Caco-2 (cell line): ENCODE measurements around the gene TRIP13. TPM values are rescaled to one million over a fixed set of nuclear protein-coding genes. Genes with fewer than 3 reads are reported as not detected.
A peak's percentile ranks its signal among the peaks of the same experiment; 100 is the strongest.

Experiments used
- BruUV-seq: library from RNA; stranded (reverse); fragments of 400-500 nt; replicated peaks from 2 replicates; lab custom pipeline; 2021; lab: Mats Ljungman, UMichigan
- CTCF ChIA-PET: fragments of 300-600 bp; sonication (Branson Sonifier 250); formaldehyde crosslinking; loops from one replicate; lab custom pipeline; 2022; ENCODE audit warnings: antibody characterized with exemption; lab: Charles Lee
- POLR2A ChIA-PET: fragments of 300-600 bp; sonication (Branson Sonifier 250); formaldehyde crosslinking; loops from one replicate; lab custom pipeline; 2022; ENCODE audit warnings: antibody characterized with exemption; lab: Charles Lee
- DNase-seq, 2 experiments: peaks; one replicate each; pipeline versions ENCODE4 v3.0.0 to v3.0.0-alpha.2; 2020 to 2022
- H3K27me3 ChIP-seq: replicated peaks from 2 replicates; pipeline ENCODE4 v1.6.0; 2011; ENCODE audit warnings: low read length; ENCODE audit not compliant: control insufficient read depth, insufficient read depth
- H3K36me3 ChIP-seq: 2 replicates; pipeline ENCODE4 v1.5.1; 2011; ENCODE audit warnings: low read length; ENCODE audit not compliant: control insufficient read depth, insufficient read depth
- H3K4me1 ChIP-seq: fragments of 250-450 bp; sonication (Bioruptor Pico); 2 replicates; pipeline ENCODE4 v1.5.1; 2020; ENCODE audit warnings: mild to moderate bottlenecking
- H3K4me3 ChIP-seq: 2 replicates; pipeline ENCODE4 v1.5.1; 2011; ENCODE audit warnings: low read depth, mild to moderate bottlenecking, control low read depth, low read length
- H3K9me3 ChIP-seq: fragments of 250-450 bp; sonication (Bioruptor Pico); 2 replicates; pipeline ENCODE4 v1.5.1; 2020; ENCODE audit warnings: mild to moderate bottlenecking, moderate library complexity
- H3K27ac Mint-ChIP-seq: one replicate; pipeline ENCODE4 v1.8.0; 2022; ENCODE audit warnings: mixed read lengths; ENCODE audit not compliant: unreplicated experiment
- H3K27me3 Mint-ChIP-seq: one replicate; pipeline ENCODE4 v1.8.0; 2022; ENCODE audit warnings: mixed read lengths; ENCODE audit not compliant: insufficient read depth, unreplicated experiment
- H3K36me3 Mint-ChIP-seq: one replicate; pipeline ENCODE4 v1.8.0; 2022; ENCODE audit warnings: mild to moderate bottlenecking, mixed read lengths; ENCODE audit not compliant: insufficient read depth, unreplicated experiment
- H3K4me1 Mint-ChIP-seq: one replicate; pipeline ENCODE4 v1.8.0; 2022; ENCODE audit warnings: low read depth, mixed read lengths; ENCODE audit not compliant: unreplicated experiment
- H3K4me3 Mint-ChIP-seq: one replicate; pipeline ENCODE4 v1.8.0; 2022; ENCODE audit warnings: mild to moderate bottlenecking, moderate library complexity, mixed read lengths; ENCODE audit not compliant: unreplicated experiment
- H3K9me3 Mint-ChIP-seq: one replicate; pipeline ENCODE4 v1.8.0; 2022; ENCODE audit warnings: mixed read lengths; ENCODE audit not compliant: unreplicated experiment
- CTCF ChIP-seq, 2 experiments: fragments of 200-600 bp in 1 of 2; IDR thresholded peaks; 1 replicate in 1 of 2; 2 replicates in 1 of 2; pipeline versions ENCODE4 v1.5.1 to v1.8.0; 2011 to 2022; ENCODE audit warnings: antibody characterized with exemption in 1 of 2, control low read depth in 1 of 2, inconsistent platforms in 1 of 2, low read depth in 1 of 2, low read length in 1 of 2, mild to moderate bottlenecking in 1 of 2, moderate library complexity in 1 of 2; ENCODE audit not compliant: insufficient read depth in 1 of 2, severe bottlenecking in 1 of 2, unreplicated experiment in 1 of 2
- intact Hi-C: fragments of 100-400 bp; cut with micrococcal nuclease; formaldehyde crosslinking; loops from one replicate; pipeline ENCODE4 v1.10.0; 2022; ENCODE audit not compliant: unreplicated experiment
- total RNA-seq: library from RNA; stranded (reverse); gene quantifications from 2 replicates; pipeline ENCODE4 v1.2.3, GENCODE V29; 2022

TRIP13 gene
- total RNA-seq, 1 experiment from 2014 or later = 42.5 TPM

GRCh38 chr5:965604-966344, 73.1 kb downstream of the TRIP13 start:
- Mint-ChIP-seq H3K27ac (no peak overlapping the region), H3K4me1 (peaks cover 9% of the 10 kb centered on the region), H3K27me3 (peaks cover 17% of the 10 kb centered on the region), H3K36me3 (no peaks in the 10 kb centered on the region), H3K4me3 (no peak overlapping the region), H3K9me3 (peaks cover under 1% of the 10 kb centered on the region)
- BruUV-seq = no TSS peak
- intact Hi-C loops = no loop called here
- TF ChIP-seq CTCF (IDR thresholded peaks at IDR 0.05; ENCODE audit: insufficient read depth in 1 of 2, low read depth in 1 of 2, low read length in 1 of 2, severe bottlenecking in 1 of 2, unreplicated experiment in 1 of 2) = no peak
- no peak overlapping the region for H3K4me3 ChIP-seq
- peak in 1 of 2 experiments; percentile 1 for DNase-seq
- no peaks in the 10 kb centered on the region for H3K36me3 ChIP-seq
- no peaks in the 10 kb centered on the region for H3K9me3 ChIP-seq
- H3K4me1 ChIP-seq = no peaks in the 10 kb centered on the region
- CTCF ChIA-PET = no interaction called here
- H3K27me3 ChIP-seq = no peaks in the 10 kb centered on the region; the same call in 1 of the 2 replicates
- POLR2A ChIA-PET = no interaction called here

- ChIA-PET POLR2A (no interaction called here), CTCF (no interaction called here)
- H3K27me3 ChIP-seq = no peaks in the 10 kb centered on the region; the same call in 1 of the 2 replicates
- intact Hi-C loops = no loop called here
- Mint-ChIP-seq H3K4me1 (peaks cover 5% of the 10 kb centered on the region), H3K36me3 (no peaks in the 10 kb centered on the region), H3K27ac (no peak overlapping the region), H3K4me3 (no peak overlapping the region), H3K9me3 (peaks cover 6% of the 10 kb centered on the region), H3K27me3 (peaks cover 23% of the 10 kb centered on the region)
- no peak for TF ChIP-seq CTCF (IDR thresholded peaks at IDR 0.05; ENCODE audit: insufficient read depth in 1 of 2, low read depth in 1 of 2, low read length in 1 of 2, severe bottlenecking in 1 of 2, unreplicated experiment in 1 of 2)
- no peaks in the 10 kb centered on the region for H3K36me3 ChIP-seq
- H3K4me3 ChIP-seq = no peak overlapping the region
- no peaks in the 10 kb centered on the region for H3K4me1 ChIP-seq
- BruUV-seq = no TSS peak
- H3K9me3 ChIP-seq = no peaks in the 10 kb centered on the region
- DNase-seq = no peak
Measured at GRCh38 chr5:966345-966710, 73.6 kb downstream of the TRIP13 start.

GRCh38 chr5:966941-967340, 74.3 kb downstream of the TRIP13 start:
- no peak for DNase-seq
- Mint-ChIP-seq H3K4me3 (no peak overlapping the region), H3K9me3 (peaks cover 10% of the 10 kb centered on the region), H3K27ac (no peak overlapping the region), H3K27me3 (peaks cover 23% of the 10 kb centered on the region), H3K4me1 (peaks cover 5% of the 10 kb centered on the region), H3K36me3 (no peaks in the 10 kb centered on the region)
- Histone ChIP-seq H3K4me3 (no peak overlapping the region), H3K9me3 (no peaks in the 10 kb centered on the region), H3K4me1 (no peaks in the 10 kb centered on the region), H3K27me3 (no peaks in the 10 kb centered on the region; the same call in 1 of the 2 replicates), H3K36me3 (no peaks in the 10 kb centered on the region)
- ChIA-PET CTCF (no interaction called here), POLR2A (no interaction called here)
- BruUV-seq = no TSS peak
- intact Hi-C loops = no loop called here
- no peak for TF ChIP-seq CTCF (IDR thresholded peaks at IDR 0.05; ENCODE audit: insufficient read depth in 1 of 2, low read depth in 1 of 2, low read length in 1 of 2, severe bottlenecking in 1 of 2, unreplicated experiment in 1 of 2)

Other genes starting within 250 kb of the TRIP13 start
- gene TPPP, start 199.5 kb upstream of the TRIP13 start, total RNA-seq = 0.18 and 0.28 TPM in 2 replicates
- gene ZDHHC11B, start 108.2 kb upstream of the TRIP13 start, total RNA-seq = 1.00 and 1.1 TPM in 2 replicates
- gene ZDHHC11, start 41.9 kb upstream of the TRIP13 start, total RNA-seq = 3.6 and 5.0 TPM in 2 replicates
- 76.2 and 77.5 TPM in 2 replicates for gene BRD9, start 83 bp upstream of the TRIP13 start, total RNA-seq
- gene NKD2, start 115.9 kb downstream of the TRIP13 start, total RNA-seq = 13.6 and 17.7 TPM in 2 replicates
- gene SLC12A7, start 219.2 kb downstream of the TRIP13 start, total RNA-seq = 41.7 and 42.0 TPM in 2 replicates